GM12865 (cell line): ENCODE measurements around the gene TAF5.

Source experiments
- DNase-seq: peaks from one replicate; pipeline ENCODE4 v3.0.0; 2010; ENCODE audit warnings: low read depth
- H3K4me3 ChIP-seq: 2 replicates; pipeline ENCODE4 v1.5.1; 2011; ENCODE audit warnings: mild to moderate bottlenecking, low read depth, low read length, control low read depth
- TF ChIP-seq, protein P1 (sequence below): IDR thresholded peaks from 2 replicates; pipeline ENCODE4 v1.5.1; 2011; ENCODE audit warnings: low read length, control low read depth, low read depth, inconsistent platforms; ENCODE audit not compliant: insufficient read depth; ENCODE audit errors: missing control alignments

TAF5 gene

DNA sequence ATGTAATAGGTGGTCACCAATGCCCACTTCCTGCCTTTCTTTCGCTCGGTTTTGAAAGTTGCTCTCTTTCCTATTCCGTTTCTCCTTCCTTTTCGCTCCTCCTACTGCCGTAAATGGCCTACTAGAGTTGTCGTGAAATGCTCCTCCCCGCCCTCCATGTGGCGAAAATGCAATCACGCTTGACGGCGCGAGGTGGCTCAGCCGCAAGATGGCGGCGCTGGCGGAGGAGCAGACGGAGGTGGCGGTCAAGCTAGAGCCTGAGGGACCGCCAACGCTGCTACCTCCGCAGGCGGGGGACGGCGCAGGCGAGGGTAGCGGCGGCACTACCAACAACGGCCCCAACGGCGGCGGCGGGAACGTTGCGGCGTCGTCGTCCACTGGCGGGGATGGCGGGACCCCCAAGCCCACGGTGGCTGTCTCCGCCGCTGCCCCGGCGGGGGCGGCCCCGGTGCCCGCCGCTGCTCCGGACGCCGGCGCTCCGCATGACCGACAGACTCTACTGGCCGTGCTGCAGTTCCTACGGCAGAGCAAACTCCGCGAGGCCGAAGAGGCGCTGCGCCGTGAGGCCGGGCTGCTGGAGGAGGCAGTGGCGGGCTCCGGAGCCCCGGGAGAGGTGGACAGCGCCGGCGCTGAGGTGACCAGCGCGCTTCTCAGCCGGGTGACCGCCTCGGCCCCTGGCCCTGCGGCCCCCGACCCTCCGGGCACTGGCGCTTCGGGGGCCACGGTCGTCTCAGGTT lies at the start of gene TAF5:
Gene TAF5, plus strand, starts transcription at position 195 of the 737 bp plus-strand sequence. Its CDS starts 14 bp downstream, at position 209.
- DNase-seq: peak; percentile 98
- TF ChIP-seq, protein P1, sequence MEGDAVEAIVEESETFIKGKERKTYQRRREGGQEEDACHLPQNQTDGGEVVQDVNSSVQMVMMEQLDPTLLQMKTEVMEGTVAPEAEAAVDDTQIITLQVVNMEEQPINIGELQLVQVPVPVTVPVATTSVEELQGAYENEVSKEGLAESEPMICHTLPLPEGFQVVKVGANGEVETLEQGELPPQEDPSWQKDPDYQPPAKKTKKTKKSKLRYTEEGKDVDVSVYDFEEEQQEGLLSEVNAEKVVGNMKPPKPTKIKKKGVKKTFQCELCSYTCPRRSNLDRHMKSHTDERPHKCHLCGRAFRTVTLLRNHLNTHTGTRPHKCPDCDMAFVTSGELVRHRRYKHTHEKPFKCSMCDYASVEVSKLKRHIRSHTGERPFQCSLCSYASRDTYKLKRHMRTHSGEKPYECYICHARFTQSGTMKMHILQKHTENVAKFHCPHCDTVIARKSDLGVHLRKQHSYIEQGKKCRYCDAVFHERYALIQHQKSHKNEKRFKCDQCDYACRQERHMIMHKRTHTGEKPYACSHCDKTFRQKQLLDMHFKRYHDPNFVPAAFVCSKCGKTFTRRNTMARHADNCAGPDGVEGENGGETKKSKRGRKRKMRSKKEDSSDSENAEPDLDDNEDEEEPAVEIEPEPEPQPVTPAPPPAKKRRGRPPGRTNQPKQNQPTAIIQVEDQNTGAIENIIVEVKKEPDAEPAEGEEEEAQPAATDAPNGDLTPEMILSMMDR: no peak
- H3K4me3 ChIP-seq: peak within 1 kb of the TSS; percentile 90

DNA sequence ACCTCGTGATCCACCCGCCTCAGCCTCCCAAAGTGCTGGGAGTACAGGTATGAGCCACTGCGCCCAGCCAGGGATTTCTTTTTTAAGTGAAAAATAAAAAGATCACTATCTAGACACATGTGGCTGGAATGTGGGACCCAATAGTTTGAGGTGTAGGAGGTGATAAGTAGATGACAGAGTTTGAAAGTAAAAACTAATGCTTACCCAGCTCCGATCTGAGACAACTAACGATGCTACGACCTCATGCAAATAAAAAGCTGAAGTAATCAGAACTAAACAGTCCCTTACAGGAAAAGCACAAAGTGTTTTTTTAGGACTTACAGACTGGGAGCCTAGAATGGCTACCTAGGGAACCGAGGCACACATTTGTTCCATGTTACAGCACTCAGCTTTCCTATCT lies 39.9 kb upstream of the TAF5 start:
- H3K4me3 ChIP-seq: no peak overlapping the region
- TF ChIP-seq, protein P1: no peak
- DNase-seq: no peak

DNA sequence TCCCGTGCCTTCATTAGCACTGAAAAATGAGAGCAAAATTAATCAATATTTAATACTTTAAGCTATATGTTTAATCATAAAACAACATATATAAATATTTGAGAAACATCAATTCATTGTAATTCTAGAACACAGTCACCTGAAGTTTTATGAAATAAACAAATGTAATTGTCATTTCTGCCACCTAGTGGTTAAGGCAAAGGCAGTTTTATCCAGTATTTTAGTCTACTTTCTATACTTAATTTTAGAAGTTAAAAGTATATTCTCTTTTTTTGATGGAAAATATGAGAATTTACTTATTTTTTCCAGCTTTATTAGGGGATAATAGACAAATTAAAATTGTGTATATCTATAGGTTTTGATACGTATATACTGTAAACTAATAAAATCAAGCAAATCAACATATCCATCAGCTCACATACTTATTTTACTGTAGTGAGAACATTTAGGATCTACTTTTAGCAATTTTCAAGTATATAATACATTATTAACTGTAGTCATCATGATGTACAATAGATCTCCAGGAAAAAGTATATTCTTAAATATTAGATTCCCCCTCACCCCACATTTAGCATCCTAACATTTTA lies 33.7 kb upstream of the TAF5 start:
- peak; percentile 31 for DNase-seq
- H3K4me3 ChIP-seq: no peak overlapping the region
- TF ChIP-seq, protein P1: peak; percentile 40

DNA sequence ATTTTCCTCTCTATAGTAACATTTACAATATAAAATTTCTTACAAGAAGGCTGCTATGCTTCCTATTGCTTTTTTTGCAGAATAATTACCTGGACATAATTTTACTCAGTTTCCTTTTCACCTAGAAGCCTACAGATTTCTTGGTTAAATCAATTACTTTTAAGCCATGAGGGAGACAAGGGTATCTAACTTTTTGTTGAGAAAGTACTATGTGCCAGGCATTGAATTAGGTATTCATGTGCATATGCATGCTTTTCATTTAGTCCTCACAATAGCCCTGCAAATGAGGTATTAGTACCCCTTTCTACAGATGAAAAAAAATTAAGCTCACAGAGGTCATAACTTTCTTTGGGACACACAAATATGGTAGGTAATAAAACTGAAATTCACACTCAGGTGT lies 33.2 kb upstream of the TAF5 start:
- H3K4me3 ChIP-seq: no peak overlapping the region
- TF ChIP-seq, protein P1: no peak
- no peak for DNase-seq

DNA sequence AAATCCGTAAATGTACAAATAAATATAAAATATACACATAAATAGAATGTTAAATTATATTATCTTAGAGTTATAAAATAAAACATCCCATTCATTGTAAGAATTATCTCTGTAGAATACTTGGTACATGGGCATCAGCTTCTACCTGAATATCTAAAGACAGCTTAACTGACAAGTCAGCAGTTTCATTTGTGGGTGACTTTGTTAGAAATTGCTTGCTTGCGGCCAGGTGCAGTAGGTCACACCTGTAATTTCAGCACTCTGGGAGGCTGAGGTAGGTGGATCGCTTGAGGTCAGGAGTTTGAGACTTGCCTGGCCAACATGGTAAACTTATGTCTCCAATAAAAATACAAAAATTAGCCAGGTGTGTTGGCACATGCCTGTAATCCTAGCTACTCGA lies 31.4 kb upstream of the TAF5 start:
- no peak overlapping the region for H3K4me3 ChIP-seq
- no peak for DNase-seq
- TF ChIP-seq, protein P1: no peak

DNA sequence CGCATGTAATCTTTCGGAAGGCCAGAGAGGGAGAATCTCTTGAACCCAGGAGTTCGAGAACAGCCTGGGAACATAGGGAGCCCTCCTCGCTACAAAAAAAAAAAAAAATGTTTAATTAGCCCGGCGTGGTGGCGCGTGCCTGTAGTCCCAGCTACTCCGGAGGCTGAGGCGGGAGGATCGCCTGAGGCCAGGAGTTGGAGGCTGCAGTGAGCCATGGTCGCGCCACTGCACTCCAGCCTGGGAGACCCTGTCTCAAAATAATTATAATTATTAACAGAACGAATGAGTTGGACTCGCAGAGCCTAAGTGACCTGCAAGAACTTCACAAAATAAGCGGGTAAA lies 17.6 kb upstream of the TAF5 start:
- H3K4me3 ChIP-seq: peak overlapping the region; percentile 96
- DNase-seq: no peak
- TF ChIP-seq, protein P1: no peak
